Measurements from ENCODE around the gene CD22.
"Not testable (repeated sequence)": the region's sequence is repeated elsewhere in the genome, so short reads cannot be mapped to it uniquely, and the experiment has no call there.

DNA sequence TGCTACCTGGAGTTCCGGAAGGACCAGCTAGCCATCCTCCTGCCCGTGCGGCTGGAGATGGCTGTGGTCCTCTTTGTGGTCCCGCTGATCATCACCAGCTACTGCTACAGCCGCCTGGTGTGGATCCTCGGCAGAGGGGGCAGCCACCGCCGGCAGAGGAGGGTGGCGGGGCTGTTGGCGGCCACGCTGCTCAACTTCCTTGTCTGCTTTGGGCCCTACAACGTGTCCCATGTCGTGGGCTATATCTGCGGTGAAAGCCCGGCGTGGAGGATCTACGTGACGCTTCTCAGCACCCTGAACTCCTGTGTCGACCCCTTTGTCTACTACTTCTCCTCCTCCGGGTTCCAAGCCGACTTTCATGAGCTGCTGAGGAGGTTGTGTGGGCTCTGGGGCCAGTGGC, 30.4 kb downstream of the CD22 start:
- TF ChIP-seq, protein P1, sequence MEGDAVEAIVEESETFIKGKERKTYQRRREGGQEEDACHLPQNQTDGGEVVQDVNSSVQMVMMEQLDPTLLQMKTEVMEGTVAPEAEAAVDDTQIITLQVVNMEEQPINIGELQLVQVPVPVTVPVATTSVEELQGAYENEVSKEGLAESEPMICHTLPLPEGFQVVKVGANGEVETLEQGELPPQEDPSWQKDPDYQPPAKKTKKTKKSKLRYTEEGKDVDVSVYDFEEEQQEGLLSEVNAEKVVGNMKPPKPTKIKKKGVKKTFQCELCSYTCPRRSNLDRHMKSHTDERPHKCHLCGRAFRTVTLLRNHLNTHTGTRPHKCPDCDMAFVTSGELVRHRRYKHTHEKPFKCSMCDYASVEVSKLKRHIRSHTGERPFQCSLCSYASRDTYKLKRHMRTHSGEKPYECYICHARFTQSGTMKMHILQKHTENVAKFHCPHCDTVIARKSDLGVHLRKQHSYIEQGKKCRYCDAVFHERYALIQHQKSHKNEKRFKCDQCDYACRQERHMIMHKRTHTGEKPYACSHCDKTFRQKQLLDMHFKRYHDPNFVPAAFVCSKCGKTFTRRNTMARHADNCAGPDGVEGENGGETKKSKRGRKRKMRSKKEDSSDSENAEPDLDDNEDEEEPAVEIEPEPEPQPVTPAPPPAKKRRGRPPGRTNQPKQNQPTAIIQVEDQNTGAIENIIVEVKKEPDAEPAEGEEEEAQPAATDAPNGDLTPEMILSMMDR (conservative IDR thresholded peaks at IDR 0.05): not testable (repeated sequence)
- TF ChIP-seq ZFX (IDR thresholded peaks at IDR 0.05): not testable (repeated sequence)

Data from C4-2B (cell line).